ENCODE data around the gene IL20RA.
"Not testable (repeated sequence)": the region's sequence is repeated elsewhere in the genome, so short reads cannot be mapped to it uniquely, and the experiment has no call there.

IL20RA gene

GRCh38 chr6:136971609-136972008 lies 73.2 kb downstream of the IL20RA start:
- DNase-seq (ENCODE audit: low read depth in 2 of 2) = no peak

GRCh38 chr6:136969930-136970329 lies 74.8 kb downstream of the IL20RA start:
- DNase-seq (ENCODE audit: low read depth in 2 of 2) = no peak

DNA sequence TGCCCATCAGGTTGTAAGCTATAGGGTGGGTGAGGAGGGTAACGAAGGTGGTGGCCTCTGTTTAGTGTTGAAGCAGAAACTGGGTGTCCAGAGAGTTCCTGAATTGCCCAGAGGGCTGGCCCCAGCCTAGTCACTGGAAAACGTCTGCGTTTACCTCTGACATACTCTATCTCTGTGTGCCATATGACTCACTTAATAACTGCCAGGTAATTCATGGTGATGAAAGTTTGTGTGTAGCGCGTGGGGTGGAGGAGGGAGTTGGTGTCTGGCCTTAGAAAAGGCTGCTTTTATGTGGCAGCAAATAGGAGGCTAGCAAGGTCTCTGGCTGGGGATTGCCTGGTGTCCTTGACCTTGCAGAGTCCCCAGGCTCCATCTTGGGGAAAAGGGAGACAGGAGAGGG lies 75.3 kb downstream of the IL20RA start:
- DNase-seq (ENCODE audit: low read depth in 2 of 2) = no peak

DNA sequence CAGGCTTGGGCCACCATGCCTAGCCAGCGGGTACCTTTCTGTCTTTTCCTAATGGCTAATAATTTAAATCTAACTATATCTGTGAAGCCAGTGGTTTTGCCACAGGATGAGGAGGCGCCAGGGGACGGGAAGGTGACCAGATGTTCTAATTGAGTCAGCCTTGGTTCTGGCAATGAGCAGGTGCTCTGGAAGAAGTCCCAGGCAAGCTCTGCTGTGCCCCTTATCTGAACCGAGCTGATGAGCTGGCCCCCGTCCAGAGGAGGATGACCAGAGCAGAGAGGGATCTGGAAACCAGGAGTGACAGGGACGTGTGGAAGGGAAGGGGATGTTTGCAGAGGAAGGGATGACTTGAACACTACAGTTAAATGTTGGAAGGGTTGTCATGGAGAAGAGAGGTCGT lies 75.9 kb downstream of the IL20RA start:
- DNase-seq (ENCODE audit: low read depth in 2 of 2) = no peak

DNA sequence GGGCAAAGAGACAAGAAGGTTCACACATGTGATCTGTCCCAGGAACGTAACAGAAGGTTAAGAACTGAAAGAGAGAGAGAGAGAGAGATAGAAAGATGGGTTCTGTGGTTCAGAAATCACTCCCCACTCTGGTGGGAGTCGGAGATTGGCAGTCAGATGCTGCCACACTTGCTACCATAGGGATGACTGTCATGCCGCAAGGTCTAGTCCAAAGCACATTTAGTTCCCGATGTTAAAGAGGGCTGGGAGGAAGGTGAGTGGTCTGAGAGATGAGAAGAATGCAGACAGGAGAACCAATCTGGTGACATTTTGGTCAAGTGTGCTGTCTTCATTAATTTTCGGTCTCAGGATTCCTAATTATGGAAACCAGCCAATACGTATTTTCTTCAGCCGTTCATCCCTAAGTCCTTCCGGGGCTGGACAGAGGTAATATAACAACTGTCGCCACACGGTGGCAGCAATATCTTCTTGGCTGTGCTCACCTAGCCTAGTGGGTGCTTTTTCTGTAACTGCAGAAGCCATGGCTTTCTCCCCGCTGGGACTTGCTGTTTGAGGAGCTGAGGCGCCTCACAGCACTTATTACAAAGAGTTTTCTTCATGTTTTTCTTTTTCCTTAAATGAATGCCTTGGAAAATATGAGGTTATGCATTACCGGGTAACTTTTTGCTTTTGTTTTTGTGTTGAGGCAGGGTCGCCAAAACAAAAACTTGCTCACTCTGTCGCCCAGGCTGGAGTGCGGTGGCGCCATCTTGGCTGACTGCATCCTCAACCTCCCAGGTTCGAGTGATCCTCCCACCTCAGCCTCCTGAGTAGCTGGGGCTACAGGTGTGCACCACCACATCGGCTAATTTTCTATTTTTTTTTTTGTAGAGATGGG lies 76.7 kb downstream of the IL20RA start:
- DNase-seq (ENCODE audit: low read depth in 2 of 2) = peak; percentile 24 to 33

GRCh38 chr6:136964398-136964797 lies 80.4 kb downstream of the IL20RA start:
- no peak for DNase-seq (ENCODE audit: low read depth in 2 of 2)

- no peak for DNase-seq (ENCODE audit: low read depth in 2 of 2)
Observed at GRCh38 chr6:136963259-136963658, 81.5 kb downstream of the IL20RA start.

DNA sequence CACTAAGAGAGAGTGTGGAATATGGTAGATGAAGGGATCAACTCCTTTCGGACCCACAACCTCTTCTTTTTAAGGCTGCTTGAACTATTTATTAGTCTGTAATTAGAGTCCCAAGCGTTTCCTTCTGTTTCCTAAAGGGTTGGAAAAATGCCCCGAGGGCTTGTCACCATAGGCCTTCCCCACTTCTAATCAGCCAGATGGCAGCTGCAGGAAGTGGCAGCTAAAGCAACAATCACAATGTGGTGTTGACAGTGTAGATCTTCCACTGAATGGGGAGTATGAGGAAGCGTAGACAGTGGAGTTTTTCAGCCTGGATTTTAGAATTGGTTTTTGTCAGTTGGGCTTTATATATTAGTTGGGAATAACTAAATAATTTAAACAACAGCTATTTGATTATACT lies 82.1 kb downstream of the IL20RA start:
- no peak for DNase-seq (ENCODE audit: low read depth in 2 of 2)

DNA sequence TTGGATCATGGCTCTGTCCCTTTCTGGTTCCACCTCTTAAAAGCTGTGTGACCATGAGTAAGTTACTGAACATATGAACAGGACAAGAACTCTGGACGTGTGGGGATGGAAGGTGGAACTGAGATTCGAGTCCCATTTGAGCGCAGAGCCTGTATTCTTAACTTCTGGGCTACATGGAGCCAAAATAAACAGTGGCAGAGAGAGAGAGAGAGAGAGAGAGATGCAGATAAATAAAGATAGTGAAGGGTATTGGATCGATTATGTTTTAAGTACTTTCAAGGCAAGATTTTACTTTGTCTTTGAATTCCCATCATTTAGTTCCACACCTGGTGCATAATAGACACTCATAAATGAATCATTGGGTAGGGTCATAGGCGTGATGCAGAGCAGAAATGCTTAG lies 82.9 kb downstream of the IL20RA start:
- no peak for DNase-seq (ENCODE audit: low read depth in 2 of 2)

- DNase-seq (ENCODE audit: low read depth in 2 of 2) = no peak
Observed at GRCh38 chr6:136960781-136961180, 84.0 kb downstream of the IL20RA start.

- DNase-seq (ENCODE audit: low read depth in 2 of 2) = not testable (repeated sequence)
Observed at GRCh38 chr6:136959935-136960334, 84.8 kb downstream of the IL20RA start.

GRCh38 chr6:136959471-136959891 lies 85.3 kb downstream of the IL20RA start:
- no peak for DNase-seq (ENCODE audit: low read depth in 2 of 2)

DNA sequence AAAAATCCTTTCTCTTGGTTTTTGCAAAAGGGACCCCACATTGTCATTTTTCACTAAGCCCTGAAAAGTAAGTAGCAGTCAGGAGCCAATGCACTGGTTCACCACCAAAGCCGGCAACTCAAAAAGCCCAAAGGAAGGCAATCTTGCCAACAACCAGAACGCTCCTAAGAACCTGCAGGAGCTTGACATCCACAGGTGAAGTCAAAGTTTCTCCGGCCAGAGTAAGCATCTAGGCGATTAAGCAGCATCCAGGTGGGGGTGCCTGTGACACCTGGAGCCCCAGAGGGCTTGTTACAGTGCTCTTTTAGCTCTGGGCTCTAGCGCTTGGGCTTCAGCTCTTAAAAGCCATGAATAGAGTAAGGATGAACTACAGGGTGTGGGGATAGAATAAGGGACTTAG lies 86.6 kb downstream of the IL20RA start:
- DNase-seq (ENCODE audit: low read depth in 2 of 2) = no peak

DNA sequence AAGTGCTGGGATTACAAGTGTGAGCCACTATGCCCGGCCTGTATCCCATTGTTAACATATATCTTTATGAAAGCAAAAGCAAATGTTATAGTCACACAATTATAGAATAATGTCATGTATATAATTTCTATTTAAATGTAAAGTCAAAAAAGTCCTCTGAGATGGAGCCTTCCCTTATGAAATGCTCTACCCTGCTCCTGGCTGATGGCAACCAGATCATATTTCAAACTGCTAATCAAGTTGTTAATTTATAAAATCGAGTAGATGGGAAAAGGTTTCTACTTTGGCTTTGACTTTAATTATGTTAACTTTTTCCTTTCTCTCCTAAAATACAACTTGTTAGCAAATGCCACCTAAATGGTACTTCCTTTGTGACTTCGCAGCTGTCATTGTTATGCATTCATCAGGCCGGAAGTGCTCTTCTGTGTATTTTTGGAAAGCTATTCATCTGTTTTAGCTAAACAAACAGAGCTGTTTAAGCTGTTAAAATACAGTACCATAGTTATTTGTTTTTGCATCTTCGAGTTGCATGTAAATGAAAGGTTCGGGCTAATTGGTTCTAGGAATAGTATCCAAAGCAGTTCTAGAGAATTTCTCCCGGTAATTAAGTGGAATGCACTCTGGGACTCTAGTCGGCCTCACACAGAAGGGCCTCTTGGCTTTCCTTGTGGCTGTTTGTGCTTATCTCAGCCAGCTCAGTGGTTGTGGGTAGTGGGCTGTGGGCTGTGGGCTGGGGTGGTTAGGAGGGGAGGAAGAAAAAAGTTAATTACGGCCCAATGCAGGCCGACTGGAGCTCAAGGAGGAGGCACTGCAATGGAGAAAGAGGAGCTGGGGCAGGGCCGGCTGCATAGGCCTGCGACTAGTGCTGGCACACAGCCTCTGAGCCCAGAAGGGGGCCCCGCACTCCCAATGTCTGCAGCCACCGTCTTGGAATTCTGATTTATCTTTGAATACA lies 87.9 kb downstream of the IL20RA start:
- DNase-seq (ENCODE audit: low read depth in 2 of 2) = no peak

- no peak for DNase-seq (ENCODE audit: low read depth in 2 of 2)
Observed at GRCh38 chr6:136955123-136955522, 89.6 kb downstream of the IL20RA start.

GRCh38 chr6:136952714-136953260 lies 92.0 kb downstream of the IL20RA start:
- no peak for DNase-seq (ENCODE audit: low read depth in 2 of 2)

DNA sequence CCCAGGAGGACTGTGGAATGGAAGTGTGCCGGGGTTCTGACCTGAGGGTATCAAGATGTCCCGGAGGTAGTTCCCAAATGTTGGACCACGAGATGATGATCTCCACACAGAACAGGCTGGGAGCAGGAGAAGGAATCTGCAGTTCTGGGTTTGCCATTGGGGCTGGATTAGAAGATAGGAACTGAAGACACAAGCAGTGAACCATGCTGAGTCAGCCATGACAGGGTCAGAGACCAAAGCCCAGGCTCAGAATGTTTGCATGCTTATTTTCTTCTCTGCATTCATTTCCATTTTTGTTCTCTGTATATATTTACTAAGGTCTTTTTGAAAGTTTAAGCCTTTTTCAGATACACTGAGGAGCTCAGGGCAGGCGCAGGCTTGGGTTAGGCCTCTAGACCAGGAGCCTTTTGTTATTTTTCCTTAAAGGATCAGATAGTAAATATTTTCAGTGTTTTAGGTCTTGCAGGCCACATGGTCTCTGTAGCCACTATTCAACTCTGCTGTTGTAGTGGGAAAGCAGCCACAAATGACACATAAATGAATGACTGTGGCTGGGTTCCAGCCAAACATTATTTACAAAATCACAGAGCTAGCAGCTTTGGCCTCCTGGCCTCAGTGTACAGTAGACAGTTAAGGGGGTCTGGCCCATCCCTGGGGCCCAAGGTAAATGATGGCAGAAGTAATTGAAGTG lies 94.2 kb downstream of the IL20RA start:
- no peak for DNase-seq (ENCODE audit: low read depth in 2 of 2)
